GM19397 (cell line): ENCODE measurements around the gene ALDOA.
"Not testable (repeated sequence)": the region's sequence is repeated elsewhere in the genome, so short reads cannot be mapped to it uniquely, and the experiment has no call there.

Experiments
- ATAC-seq: cut with Tn5 transposase; IDR thresholded peaks from one replicate; pipeline ENCODE4 v1.9.1; 2021; ENCODE audit warnings: mild to moderate bottlenecking, moderate library complexity; ENCODE audit not compliant: unreplicated experiment

The ALDOA gene

DNA sequence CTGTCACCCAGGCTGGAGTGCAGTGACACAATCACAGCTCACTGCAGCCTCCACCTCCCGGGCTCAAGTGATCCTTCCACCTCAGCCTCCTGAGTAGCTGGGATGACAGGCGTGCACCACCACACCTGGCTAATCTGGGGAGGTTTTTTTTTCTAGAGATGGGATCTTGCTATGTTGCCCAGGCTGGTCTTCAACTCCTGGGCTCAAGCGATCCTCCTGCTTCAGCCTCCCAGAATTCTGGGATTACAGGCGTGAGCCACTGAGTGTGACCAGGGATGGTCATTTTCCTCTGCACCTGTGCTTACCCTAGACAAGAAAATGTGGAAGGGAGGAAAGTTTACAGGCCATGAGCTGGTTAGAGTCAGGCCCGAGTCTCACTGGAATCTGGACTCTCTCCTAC lies 24.9 kb upstream of the ALDOA start:
- ATAC-seq = not testable (repeated sequence)

DNA sequence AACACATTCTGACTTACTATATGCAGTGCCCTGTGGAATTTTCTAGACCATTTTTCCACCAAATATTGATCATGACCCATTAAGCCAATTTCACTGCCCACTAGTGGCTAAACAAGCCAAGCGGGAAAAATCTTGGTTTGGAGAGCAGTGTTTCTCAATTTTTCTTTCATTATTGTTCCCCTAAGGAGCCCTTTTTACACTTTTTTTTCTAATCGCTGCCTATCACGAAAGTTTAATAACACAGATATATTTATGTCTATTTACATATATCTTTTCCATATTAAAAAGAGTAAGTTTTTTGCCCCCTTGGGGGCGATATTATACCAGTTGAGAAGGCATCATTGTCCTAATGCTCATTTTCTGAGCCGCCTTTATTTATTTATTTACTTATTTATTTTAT lies 23.7 kb upstream of the ALDOA start:
- no peak for ATAC-seq

DNA sequence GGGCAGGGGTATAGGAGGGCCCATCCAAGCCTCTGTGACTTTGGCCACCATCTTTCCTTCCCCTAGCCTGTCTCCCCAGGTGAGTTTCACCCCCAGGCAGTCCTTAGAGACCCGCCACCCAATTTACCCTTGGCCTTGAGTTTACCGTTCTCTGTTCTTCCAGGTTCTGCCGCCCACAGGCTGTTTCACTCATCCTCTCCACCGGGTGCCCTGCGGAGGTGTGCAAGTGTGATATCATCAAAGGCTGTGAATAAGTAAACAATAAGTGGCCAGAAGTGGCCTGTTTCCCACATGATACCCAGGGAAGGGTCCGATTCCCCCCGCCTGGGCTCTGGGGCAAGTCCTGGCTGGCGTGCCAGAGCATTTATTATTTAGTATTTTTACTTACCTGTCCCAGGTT lies 19.4 kb upstream of the ALDOA start:
- no peak for ATAC-seq

DNA sequence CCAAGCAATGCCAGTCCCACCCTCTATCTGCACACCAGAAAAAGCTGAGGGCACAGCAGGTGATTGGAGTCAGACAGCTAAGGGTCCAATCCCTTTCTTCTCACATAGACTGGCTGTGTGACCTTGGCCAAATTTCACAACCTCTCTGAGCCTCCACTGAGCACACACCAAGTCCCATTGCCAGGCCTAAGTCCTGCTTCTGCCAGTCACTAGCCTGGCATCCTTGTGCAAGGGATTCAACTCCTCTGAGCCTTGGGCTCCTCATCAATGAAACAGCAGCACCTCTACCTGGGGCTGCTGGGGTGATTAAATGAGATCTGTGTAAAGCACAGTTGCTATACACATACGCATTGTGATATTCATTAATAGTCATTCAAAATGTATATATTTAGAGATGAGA lies 19.0 kb upstream of the ALDOA start:
- no peak for ATAC-seq

DNA sequence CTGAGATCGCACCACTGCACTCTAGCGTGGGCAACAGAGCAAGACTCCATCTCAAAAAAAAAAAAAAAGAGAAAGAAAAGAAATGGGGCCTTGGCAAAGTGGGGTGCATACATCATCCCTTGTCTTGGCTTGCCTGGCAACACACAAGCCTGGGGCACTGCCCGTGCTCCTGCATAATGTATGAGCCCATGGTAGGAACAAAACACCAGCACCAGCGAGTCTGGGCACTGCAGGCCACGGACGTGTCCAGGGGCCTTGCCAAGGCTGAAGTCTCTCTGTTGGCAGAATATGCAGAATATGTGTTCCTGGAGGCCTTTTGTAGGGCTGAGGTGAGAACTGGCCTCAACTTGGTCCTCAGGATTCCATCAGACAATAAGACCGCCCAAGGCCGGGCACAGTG lies 15.7 kb upstream of the ALDOA start:
- no peak for ATAC-seq

DNA sequence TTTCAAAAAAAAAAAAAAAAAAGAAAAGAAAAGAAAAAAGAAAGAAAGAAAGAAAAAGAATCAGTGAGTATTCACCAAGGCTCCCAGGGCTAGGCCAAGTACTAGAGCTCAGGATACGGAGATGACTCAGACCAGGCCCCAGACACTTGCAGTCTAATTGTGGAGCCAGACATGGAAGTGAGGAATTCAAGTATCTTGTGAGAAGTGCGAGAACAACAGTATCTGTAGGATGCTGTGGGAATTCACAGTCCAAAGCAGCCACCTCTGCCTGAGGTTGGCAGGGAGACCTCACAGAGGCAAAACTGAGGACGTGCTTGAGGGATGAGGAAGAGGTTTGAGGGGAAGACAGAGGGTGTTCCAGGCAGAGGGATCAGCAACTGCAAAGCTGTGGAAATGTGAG lies 14.0 kb upstream of the ALDOA start:
- ATAC-seq = no peak

DNA sequence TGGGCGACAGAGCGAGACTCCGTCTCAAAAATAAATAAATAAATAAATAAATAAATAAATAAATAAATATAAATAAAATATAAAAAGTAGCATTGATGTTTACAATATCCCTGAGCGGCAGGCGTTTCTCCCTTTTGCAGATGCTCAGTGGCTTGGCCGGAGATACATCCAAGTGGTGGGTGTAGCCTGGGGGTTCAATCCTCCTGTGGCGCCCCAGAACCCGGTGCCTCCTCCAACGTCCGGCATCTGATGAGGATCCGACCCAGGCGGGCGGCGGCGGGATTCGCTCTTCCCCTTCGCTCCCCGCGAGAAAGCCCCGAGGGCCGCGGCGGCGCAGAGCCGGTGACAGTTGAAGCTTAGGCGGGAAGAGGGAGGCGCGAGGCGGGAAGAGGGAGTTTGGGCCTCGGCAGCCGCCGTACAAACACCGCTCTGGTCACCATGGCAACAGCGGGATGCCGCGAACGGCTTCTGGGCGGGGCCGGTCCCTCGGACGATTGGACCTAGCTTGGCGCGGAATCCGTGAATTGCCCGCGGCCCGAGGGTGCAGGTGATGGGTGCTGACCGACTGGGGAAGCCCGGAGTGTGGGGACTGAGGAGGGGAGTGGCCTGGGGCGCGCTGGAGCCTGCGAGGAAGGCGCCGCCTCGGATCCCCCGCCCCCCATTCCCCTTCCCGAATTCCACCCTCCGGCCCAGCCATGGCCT lies 12.7 kb upstream of the ALDOA start:
- ATAC-seq = peak; percentile 84

DNA sequence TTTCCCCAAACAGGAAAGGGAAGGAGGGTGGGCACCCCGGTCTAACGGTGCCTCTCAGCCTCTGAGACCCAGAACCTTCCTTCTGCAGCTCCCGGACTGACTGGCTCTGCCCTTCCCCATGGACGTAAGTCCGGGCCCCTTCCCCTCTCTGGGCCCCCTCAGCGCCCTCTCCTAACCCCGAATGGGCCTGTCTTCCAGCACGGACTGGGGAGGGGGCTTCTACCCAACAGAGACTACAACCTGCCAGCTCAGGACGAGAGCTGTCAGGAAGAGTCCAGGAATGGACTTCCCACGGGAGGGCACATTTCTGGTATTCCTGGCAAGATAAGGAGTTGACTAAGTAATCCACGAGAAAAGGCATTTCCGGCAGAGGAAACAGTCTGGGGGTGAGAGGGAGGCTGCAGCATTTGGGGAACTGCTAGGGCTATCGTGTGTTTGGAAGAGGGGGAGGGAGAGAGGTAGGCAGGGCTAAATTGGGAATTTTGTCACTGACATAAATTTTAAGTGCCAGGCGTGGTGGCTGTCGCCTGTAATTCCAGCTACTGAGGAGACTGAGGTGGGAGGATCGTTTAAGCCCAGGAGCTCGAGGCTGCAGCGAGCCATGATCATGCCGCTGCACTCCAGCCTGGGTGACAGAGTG lies 12.1 kb upstream of the ALDOA start:
- ATAC-seq = peak; percentile 9

DNA sequence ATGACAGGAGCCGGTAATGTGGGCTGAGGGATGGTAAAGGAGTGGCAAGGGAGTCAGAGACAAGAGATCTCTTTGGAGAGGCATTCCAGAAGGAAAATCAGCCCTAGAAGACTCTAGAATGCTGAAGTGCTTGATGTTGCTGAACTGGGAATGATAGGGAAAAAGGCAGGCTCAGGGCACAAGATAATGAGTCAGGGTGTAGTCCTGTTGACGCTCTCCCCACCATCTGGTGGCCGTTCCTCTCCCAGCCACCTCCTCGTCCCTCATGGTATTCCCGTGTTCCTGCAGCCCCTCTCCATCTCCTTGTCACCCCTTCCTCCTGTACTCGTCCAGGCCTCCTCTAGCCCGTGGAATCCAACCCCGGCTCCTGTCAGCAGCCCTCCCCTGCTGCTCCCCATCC lies 11.1 kb upstream of the ALDOA start:
- no peak for ATAC-seq

DNA sequence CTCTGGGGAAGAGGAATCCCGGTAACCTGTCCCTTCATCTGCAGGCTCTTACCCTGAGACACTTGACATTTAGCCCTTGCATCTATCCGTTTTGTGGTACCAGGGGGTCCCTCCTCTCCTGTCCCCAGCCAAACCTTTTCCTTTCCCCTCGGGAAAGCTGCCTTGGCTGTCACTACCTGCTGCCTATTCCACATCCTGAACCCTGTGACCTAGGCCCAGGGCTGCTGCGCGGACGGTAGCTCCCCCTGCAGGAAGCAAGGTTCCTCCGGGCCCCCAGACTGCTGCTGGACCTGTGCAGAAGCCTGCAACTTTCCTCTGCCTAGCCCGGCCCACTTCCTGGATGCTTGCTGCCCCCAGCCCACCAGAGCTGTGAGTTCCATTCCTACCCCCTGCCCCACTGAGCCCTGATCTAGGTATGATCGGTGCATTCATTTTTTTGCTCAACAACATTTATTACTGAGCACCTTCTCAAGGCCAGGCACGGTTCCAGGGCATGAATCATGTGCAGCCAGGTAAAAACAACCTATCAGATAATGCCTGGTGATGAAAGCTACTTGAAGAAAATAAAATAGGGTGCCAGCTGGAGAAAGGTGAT lies 10.5 kb upstream of the ALDOA start:
- ATAC-seq = no peak

DNA sequence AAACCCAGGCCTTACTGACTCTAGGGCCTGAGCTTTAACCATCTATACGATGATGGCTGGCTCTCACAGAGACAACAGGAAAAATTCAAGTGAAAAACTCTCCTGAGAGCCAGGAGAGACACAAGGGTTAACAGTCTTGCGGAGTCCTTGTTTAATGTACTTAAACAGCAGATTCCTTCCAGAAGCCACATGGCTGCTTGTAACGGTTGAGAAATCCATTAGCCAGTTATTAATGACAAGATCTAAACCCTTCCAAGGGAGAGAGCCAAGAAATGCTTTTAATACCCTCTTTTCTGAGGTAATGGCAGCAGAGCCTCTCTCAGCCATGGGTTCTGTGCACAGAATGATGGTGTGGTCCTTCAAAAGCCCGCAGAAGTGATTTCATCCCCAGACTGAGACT lies 5.2 kb upstream of the ALDOA start:
- ATAC-seq = no peak

DNA sequence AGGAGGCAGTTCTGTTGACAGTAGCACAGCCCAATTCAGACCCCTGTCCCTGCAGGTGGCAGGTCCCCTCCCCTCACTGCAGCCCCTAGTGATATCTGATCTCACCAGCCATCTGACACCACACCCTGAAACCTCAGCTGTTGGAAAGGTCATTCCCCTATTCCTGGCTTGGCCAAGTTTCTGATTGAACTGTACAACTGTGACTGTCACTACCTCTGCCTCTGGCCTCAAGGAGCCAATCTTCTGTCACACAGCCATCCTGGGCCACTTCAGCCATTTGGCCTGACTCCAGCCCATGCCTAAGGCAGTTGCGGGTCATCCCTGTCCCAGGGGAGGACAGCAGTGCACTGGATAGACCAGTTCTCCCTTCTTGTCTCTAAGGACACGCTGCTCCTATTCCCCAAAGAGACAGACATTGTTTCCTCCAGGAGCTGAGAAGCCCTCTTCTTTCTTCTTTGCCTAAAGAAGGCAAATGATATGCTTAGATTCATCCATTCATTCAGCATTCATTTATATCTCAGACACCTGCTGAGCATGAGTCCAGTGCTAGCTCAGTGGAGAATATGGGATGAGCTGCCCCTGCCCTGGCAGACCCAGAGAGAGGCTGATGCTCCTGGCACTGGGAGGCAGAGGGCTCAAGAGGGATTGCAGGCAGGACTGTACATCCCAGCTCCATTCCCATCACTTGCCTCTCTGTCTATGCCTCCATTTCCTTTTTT lies 4.6 kb upstream of the ALDOA start:
- ATAC-seq = no peak

DNA sequence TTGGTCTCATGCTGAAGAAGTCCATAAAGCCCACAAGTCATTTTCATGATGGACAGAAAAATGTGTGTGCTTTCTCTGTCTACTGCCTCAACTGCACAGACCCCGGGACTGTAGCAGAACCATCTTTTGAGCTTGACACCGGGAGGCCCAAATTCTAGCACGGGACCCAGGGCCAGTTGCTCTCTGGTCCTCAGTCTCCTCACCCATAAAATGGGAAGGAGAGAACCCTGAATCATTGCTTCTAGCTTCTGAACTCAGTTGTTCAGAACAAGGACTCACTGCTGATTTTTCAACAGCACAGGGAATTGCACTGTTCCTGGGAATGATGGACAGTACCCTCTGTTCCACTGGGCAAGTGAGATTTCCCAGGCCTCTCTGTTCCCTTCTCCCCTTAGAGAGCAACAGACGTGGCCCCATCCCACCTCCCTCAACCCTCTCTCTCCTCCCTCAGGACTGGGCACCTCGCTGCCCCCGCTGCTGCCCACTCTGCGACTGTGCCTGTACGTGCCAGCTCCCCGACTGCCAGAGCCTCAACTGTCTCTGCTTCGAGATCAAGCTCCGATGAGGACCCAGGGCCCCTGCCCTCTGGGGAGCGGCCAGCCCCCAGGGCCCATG lies 2.2 kb upstream of the ALDOA start:
- ATAC-seq = no peak

DNA sequence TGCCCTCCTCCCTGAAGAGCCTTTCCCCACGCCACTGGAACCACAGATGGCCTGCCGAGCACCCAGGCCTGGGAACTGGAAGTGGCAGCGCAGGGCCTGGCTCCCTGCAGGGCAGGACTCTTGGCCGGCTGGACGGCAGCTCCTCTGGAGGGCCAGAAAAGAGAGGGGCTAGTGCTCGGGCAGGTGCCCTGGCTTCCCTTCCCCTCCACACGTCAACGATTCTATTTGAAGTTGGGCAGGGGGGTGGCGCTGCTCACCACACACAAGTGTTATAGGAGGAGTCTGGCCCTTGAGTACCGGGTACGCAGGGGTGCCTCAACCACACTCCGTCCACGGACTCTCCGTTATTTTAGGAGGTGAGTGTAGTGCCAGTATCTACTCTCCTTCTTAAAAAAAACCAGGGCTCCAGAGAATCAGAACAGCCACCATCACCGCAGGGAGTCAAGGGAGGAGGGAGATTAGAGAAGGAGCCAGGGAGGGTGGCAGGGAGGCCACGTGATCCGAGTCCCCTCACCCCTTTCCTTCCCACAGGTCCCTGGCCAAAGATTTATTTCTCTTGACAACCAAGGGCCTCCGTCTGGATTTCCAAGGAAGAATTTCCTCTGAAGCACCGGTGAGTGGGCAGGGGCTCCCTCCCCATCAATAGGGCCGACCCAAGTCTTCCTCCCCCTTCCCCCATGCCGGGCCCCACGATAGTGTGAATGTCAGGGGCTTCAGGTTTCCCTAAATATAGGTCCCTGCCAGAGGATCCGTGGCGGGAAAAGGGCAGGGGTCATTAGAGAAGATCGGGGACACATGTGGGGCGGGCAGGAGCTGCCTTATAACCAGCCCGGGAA lies 1.4 kb upstream of the ALDOA start:
- no peak for ATAC-seq

DNA sequence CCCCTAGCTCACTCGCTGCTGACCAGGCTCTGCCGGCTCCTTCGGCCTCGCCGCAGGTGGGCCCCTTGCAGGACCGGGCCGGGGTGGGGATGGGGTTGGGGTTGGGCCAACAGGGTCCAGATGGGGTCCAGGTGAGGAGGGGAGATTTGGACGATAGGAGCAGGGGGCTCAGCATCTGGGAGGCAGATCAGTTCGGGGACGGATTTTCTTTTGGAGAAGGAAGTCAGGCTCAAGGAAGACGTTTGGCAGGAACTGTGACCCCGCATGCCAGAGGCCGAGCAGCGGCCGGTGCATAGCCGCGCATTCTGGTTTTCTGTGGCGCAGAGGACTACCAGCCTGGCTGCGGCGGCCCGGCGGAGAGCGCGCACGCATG lies 845 bp upstream of the ALDOA start:
- ATAC-seq = peak; percentile 2

DNA sequence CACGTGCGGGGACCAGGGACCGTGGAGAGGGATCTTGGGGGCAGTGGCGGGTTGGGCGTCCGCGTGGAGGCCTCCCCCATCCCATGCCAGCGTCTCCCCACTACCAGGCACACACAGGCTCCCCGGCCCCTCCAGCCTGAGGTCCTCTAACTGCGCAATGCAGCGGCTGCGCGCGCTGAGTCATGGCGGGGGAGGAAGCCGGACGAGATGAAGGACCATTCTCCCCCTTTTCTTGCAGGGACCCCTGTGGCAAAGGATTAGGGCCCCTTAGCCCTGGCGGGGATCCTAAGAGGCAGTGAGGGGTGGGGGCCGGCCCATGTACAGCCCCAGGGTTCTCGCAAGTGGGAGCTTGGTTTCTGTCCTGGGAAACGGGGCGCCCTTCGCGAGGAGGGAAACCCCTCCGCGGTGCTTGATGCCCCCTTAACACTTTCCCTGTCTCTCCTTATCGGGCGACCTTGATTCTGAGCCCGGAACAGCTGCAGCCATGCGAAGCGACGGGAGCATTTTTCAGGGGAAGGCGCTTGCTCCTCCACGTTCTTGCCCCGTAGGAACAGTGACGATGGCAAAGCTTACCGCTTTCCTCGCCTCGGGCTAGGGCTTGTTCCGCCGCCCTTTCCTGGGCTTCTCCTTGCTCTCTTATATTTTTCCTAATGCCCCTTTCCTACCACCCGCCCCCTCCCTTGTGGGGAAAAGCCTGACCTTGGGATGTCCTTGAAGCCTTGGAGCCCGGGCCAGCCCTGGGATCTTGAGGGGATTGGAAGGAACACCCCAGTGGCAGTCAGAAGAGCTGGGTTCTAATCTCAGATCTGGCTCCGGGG lies 592 bp downstream of the ALDOA start:
- ATAC-seq = peak; percentile 1

DNA sequence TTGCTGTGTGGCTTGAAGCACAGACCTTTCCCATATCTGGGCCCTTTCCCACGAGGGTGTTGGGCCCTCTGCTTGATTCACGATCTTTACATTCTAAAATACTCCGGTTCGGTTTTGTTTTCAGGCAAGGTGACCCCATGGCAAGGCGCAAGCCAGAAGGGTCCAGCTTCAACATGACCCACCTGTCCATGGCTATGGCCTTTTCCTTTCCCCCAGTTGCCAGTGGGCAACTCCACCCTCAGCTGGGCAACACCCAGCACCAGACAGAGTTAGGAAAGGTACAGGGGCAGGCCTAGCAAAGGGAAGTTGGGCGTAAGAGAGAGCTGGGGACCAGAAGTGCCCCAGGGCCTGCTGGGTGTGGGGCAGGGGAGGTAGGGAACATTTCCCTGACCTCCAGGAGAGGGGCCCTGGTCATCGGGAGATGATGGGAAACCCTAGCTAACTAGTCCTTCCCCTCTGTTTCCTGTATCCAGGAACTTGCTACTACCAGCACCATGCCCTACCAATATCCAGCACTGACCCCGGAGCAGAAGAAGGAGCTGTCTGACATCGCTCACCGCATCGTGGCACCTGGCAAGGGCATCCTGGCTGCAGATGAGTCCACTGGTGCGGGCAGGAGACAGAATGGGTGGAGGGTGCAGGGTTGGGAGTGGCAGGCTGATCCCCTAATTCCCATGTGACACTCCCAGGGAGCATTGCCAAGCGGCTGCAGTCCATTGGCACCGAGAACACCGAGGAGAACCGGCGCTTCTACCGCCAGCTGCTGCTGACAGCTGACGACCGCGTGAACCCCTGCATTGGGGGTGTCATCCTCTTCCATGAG lies 1.4 kb downstream of the ALDOA start:
- ATAC-seq = no peak

DNA sequence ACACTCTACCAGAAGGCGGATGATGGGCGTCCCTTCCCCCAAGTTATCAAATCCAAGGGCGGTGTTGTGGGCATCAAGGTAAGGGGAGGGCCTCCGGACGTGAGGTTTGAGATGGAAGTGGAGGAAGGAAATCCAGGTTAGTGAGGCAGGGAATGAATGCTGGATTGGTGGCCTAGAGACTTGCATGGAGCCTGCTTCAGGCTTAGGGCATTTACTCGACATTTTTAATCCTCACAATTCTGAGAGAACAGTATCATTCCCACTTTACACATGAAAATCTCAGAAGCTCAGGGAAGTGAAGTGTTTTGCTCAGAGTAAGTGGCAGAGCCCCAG lies 2.0 kb downstream of the ALDOA start:
- no peak for ATAC-seq

DNA sequence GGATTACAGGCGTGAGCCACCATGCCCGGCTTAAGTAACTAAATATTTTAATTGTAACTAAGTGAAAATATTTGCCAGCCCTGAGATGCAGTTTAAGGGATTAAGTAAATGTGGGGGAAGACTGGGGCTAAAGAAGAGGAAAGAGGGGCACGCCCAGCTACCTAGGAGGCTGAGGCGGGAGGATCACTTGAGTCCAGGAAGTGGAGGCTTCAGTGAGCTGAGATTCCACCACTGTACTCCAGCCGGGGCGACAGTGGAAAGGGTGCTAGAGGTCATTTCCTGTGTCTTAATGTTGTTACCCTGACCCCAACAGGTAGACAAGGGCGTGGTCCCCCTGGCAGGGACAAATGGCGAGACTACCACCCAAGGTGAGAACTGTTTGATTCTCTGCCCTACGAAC lies 2.8 kb downstream of the ALDOA start:
- ATAC-seq = no peak
